Hematopoietic multipotent progenitor cell treated with erythropoietin and hydrocortisone succinate and interleukin-3 and kit ligand, for 6 days (in vitro differentiated cells): Measurements from ENCODE around the gene PHYKPL.
"Not testable (repeated sequence)": the region's sequence is repeated elsewhere in the genome, so short reads cannot be mapped to it uniquely, and the experiment has no call there.

Source experiments
- DNase-seq: peaks from one replicate; pipeline ENCODE4 v3.0.0-alpha.2; 2015

The PHYKPL gene

GRCh38 chr5:178205749-178206047, 26.9 kb downstream of the PHYKPL start:
- no peak for DNase-seq

DNA sequence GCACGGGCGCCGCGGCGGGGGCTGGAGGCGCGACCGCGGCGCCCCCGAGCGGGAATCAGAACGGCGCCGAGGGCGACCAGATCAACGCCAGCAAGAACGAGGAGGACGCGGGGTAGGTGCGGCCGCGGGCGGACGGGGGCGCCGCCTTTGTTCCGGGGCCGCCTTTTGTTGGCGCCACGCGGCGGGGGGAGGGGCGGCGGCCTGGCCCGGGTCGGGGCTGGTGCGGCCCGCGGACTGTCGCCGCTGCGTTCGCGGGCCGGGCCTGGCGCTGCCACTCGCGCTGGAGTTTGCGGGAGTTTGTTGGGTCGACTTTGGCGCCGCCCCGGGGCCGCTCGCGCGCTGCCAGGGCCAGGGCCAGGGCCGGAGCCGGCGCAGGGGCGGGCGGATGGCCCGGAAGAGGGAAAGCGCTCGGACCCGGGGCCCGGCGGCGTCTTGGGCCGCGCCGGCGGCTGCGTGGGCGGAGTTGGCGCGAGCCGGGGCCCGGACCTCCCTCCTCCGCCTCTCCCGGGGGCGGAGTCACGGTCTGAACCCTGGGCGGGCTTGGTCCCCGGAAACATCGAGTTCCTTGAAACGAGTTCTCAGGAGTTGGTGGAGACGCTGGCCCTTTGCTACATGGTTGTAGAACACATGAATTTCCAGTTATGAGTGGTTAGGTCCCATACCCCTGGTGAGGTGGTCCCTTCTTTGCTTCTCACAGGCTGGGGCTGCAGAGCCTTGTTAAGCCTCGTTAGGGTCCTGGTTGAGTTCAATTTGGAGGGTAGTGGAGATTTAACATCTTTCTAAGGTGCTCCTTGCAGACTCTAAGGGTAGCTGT, 27.5 kb downstream of the PHYKPL start:
- peak; percentile 93 for DNase-seq

DNA sequence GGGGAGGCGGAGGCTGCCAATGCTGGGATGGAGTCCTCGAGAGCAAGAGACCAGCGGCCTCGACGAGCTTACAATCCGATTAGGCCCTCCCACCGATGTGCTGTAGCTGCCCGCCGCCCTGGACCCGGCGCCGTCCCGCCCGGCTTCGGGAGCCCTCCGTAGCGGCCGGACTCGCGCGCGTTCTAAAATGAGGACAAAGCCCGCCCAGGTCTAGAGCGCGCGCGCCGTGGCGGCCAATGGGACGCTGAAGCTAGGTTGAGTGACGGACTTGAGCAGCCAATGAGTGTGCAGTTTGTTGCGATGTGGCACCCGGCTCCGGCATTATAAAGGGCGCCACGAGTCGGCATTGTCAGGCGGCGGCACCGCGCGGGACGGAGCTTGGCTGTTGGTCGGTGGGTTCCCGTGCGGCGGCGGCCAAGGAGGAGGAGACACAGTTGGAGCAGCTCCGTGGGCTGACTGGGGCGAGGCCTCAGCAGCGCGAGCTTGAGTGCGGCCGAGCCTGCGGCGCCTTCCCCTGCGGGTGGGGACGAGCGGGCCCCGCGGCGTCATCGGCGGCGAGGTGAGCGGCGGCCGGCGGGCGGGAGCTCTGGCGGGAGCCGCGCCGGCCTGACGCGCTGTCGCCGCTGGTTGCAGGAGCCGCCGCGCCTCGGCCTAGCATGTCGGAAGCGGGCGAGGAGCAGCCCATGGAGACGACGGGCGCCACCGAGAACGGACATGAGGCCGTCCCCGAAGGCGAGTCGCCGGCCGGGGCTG, 28.2 kb downstream of the PHYKPL start, which contains the start of gene HNRNPAB:
Gene HNRNPAB (plus strand): TSS at position 352 of the 753 bp plus-strand sequence. CDS start 305 bp downstream, at position 657.
- DNase-seq, result peak; percentile 97

DNA sequence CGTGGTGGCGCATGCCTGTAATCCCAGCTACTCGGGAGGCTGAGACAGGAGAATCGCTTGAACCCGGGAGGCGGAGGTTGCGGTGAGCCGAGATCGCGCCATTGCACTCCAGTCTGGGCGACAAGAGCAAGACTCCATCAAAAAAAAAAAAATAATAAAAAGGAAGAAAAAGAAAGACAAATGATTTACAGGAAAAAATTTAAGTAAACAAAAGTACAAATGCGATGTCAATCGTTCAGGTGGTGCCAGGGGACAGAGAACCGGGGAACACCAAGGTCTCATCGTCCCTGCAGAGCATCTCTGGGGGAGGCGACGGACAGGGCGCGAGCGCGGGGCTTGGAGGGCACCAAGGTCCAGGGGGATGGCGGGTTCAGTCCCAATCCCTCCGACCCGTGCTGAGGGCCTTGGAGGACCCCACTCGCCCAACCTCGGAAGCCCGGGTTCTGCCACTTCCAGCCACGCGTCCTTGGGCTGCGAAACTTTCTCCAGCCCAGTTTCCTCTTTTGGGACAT, 28.9 kb downstream of the PHYKPL start:
- DNase-seq, result no peak

- DNase-seq, result no peak
Measured at GRCh38 chr5:178202541-178202940, 30.1 kb downstream of the PHYKPL start.

DNA sequence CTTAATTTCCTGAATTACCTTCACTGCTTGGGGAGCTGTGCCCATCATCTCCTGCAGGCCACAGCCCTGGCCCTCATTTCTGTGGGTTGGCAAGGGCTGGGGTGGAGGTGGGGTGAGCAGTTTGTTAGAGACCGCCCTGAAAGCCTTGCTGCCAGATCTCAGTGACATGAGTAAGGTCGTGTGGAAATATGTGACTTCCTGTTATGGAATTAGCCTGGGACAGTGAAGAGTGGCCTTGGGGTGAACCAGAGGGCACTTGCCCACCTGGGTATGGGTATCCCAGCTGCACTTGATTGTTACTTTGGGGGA, 30.7 kb downstream of the PHYKPL start:
- peak; percentile 80 for DNase-seq

DNA sequence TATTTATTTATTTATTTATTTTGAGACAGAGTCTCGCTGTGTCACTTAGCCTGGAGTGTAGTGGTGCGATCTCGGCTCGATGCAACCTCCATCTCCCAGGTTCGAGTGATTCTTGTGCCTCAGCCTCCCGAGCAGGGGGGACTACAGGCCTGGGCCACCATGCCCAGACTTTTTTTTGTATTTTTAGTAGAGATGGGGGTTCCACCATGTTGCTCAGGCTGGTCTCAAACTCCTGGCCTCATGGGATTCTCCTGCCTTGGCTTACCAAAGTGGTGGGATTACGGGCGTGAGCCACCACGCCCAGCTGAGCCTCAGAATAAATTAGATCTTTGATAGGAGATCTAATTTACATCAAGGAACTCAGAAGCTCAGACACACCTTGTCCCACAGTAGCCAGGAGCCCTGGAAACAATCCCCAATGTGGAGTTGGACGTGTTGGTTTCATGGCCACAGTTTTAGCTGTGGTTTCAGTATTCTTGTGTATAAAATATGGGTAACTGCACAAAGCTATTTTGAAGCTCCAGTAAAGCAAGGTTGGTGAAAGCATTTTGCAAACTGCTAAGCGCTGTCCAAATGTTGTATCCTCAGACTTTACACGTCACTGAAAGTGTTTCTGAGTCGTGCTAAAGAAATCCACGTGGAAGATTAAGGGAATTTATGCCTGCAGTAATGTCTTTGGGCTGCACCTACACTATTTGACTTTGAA, 31.2 kb downstream of the PHYKPL start:
- DNase-seq, result no peak

DNA sequence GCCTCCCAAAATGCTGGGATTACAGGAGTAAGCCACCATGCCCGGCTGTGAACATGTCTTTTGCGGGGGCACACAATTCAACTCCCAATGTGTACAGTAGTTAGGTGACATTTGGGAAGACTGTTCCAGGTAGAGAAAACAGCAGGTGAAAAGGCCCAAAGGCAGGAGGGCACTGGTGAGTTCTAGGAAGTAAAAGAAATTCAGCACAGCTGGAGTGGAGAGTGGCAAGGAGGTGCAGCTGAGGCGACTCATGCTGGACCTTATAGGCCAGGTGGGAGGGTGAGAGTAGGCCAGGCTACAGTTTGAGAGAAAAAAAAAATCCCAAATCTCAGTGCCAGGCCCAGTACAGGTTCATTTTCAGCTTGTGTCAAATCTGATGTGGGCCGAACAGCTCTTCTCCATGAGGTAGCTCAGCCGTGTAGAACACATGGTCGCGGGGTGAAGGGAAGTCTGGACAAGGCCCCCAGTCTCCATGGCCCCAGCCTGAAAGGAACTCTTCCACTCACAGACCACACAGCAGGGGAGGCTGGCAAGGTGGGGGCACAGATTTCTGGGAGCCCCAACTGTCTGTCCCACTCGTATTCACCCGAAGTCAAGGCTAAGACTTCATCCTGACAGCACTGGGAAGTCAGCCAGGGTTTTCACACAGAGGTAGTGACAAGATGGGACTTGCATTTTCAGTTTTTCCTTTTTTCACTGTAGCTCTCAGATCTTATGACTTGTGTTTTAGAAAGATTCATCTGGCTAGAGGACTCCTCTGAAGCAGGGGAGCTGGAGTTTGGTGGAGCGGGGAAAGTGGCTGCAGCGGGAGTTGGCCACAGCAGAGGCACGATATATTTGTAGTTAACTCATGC, 32.8 kb downstream of the PHYKPL start:
- DNase-seq, result no peak

DNA sequence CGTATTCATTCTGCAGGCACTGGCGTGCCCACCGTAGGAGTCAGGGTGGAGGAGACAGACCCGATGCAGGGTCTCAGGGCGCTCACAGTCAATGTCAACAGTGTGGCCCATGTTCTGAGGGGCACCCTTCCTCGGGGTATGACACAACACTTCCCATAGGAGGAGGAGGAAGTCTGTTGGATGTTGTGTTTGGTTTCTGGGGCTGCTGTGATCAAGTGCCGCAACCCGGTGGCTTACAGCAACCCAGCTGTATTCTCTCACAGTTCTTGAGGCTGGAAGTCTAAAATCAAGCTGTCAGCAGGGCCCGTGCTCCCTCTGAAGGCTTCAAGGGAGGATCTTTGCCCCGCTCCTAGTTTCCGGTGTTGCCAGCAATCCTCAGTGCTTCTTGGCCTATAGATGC, 33.9 kb downstream of the PHYKPL start:
- no peak for DNase-seq

- DNase-seq, result not testable (repeated sequence)
Measured at GRCh38 chr5:178198151-178198550, 34.5 kb downstream of the PHYKPL start.

DNA sequence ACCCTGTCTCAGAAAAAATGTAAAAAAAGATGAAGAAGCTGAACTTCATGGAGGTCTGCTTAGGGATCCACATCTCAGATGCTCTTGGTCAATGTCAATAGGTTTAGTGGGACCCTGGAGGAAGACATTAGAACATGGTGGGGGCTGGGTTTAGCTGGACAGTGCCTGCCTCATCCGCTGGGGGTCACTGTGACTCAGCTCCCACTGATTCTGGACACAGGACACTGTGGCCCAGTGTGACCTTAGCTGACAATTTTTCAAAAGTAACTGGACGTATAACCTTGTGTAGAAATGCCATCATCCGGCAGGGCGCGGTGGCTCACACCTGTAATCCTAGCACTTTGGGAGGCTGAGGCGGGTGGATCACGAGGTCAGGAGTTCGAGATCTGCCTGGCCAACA, 35.6 kb downstream of the PHYKPL start:
- DNase-seq, result no peak

DNA sequence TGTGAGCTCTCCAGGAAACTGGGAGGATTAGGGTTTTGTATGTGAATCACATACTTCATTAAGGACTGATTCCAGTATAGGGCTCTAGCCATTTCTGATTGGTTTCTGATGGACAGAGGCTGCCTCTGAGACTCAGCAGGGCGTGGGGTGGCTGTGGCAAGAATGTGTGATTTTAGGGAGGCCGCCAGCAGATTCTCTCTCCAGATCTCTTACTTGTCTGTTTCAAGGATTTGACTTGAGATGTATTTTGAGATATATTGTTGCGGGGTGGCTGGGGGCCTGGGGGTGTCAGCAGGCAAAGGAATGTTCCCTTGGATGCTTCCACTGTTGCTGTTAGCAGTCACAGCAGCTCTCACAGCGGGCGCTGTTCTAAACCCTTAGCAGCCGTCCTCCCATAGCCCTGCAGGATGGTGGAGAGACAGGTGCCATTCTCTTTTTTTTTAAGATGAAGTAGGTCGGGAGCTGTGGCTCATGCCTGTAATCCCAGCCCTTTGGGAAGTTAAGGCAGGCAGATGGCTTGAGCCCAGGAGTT, 36.3 kb downstream of the PHYKPL start:
- DNase-seq, result no peak

- DNase-seq, result peak; percentile 47
Measured at GRCh38 chr5:178194026-178194425, 38.6 kb downstream of the PHYKPL start.

- DNase-seq, result no peak
Measured at GRCh38 chr5:178193251-178193809, 39.3 kb downstream of the PHYKPL start.

DNA sequence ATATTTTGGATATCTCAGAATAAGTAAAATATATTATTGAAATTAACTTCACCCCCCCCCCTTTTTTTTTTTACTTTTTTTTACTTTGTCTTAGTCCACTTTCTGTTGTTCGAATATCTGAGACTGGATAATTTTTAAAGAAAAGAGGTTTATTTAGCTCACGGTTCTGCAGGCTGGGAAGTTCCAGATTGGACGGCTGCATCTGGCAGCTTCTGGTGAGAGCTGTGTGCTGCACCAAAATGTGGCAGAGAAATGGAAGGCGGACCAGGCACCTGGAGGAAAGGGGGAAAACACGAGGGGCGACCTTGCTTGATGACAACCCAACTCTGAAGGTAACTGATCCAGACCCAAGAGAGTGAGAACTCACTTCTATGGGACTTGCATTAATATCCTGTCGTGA, 39.8 kb downstream of the PHYKPL start:
- DNase-seq, result no peak

DNA sequence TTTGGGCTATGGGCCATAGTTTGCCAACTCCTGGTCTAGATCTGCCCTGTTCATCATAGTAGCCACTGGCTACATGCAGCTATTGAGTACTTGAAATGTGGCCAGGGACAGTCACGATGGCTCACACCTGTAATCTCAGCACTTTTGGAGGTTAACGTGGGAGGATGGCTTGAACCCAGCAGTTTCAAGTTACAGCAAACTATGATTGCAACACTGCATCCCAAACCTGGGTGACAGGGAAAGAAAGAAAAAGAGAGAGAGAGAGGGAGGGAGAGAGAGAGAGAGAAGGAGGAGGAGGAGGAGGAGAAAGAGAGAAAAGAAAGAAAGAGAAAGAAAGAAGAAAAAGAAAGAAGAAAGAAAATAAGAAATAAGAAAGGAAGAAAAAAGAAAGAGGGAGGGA, 40.4 kb downstream of the PHYKPL start:
- DNase-seq, result no peak

DNA sequence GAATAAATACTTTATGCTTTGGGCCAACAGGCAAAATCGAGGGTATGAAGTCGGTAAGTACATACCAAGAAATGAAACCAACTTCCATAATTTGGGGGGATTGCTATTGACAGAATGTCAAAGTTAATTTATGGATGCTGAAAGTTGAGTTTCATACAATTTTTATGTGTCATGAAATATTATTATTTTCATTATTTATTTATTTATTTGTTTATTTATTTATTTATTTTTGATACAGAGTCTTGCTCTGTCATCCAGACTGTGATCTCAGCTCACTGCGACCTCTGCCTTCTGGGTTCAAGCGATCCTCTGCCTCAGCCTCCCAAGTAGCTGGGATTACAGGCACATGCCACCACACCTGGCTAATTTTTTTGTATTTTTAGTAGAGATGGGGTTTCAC, 40.9 kb downstream of the PHYKPL start:
- no peak for DNase-seq

- DNase-seq, result no peak
Measured at GRCh38 chr5:178189433-178189832, 43.2 kb downstream of the PHYKPL start.

GRCh38 chr5:178187014-178187413, 45.6 kb downstream of the PHYKPL start, which contains the start of gene GMCL2:
GMCL2 (minus strand) TSS chr5:178187371; CDS start chr5:178187299, 72 bp downstream.
- DNase-seq, result no peak

- DNase-seq, result peak; percentile 43
Measured at GRCh38 chr5:178186427-178186826, 46.2 kb downstream of the PHYKPL start.

- peak; percentile 85 for DNase-seq
Measured at GRCh38 chr5:178182158-178182876, 50.3 kb downstream of the PHYKPL start.
